ENCODE data around the gene GCK. TPM values are rescaled to one million over a fixed set of nuclear protein-coding genes. Genes with fewer than 3 reads are reported as not detected.
A peak's percentile ranks its signal among the peaks of the same experiment; 100 is the strongest.

Gene GCK
- total and polyA plus RNA-seq, 2 of the 13 experiments (the other 11 are each of a cell fraction or from before 2014, with no cell fraction given), result not detected

- Histone ChIP-seq H2AFZ (ENCODE audit: low read length) (no peak overlapping the region), H3K4me2 (ENCODE audit: low read depth, low read length) (no peak overlapping the region), H3K9me3 (ENCODE audit: low read length) (no peaks in the 10 kb centered on the region), H3K36me3 (replicated peaks in 1 of 2; ENCODE audit: control insufficient read depth in 1 of 2, insufficient read depth in 2 of 2, low read length in 2 of 2) (peaks cover 15 to 26% of the 10 kb centered on the region in 2 experiments; a peak in 4 of 5 replicates), H3K4me3 (replicated peaks in 1 of 3; ENCODE audit: insufficient read depth in 1 of 3, low read depth in 2 of 3, low read length in 3 of 3) (no peak overlapping the region), H3K9ac (ENCODE audit: insufficient read depth, low read depth, low read length) (no peak overlapping the region), H3K27me3 (ENCODE audit: control insufficient read depth in 1 of 2, insufficient read depth in 2 of 2, low read length in 2 of 2) (peaks cover 1 to 11% of the 10 kb centered on the region in 2 experiments; a peak in 2 of 5 replicates), H3K79me2 (ENCODE audit: insufficient read depth, low read length) (no peaks in the 10 kb centered on the region), H3K4me1 (ENCODE audit: insufficient read depth, low read length) (no peaks in the 10 kb centered on the region), H4K20me1 (ENCODE audit: insufficient read depth, low read length) (no peaks in the 10 kb centered on the region), H3K27ac (ENCODE audit: extremely low read length, insufficient read depth, low read length) (no peak overlapping the region)
- in situ Hi-C loops (cut with HindIII; ENCODE audit: extremely low pct_ligation_motif_present, low pct_unique_long_range_greater_than_20kb) (no loop called here), intact Hi-C loops (cut with micrococcal nuclease; ENCODE audit: unreplicated experiment) (no loop called here)
- TF ChIP-seq RFX3 (CRISPR knock-in tag; IDR thresholded peaks at IDR 0.05) (no peak), AGO2 (optimal IDR thresholded peaks at IDR 0.05; ENCODE audit: low read depth, low read length) (peak; percentile 3), ZNF549 (CRISPR knock-in tag; IDR thresholded peaks at IDR 0.05) (no peak), ZBTB33 (CRISPR knock-in tag; IDR thresholded peaks at IDR 0.05) (peak; percentile 86; the same call in 1 of the 2 replicates), POLR2G (IDR thresholded peaks at IDR 0.05; ENCODE audit: low read depth, low read length) (0 out of 2 replicates have a peak, but pooled peaks have one; percentile 7), KDM3A (CRISPR knock-in tag; IDR thresholded peaks at IDR 0.05; ENCODE audit: low read depth) (no peak), E2F1 (CRISPR knock-in tag; IDR thresholded peaks at IDR 0.05) (no peak), ZNF383 (CRISPR knock-in tag; IDR thresholded peaks at IDR 0.05; ENCODE audit: borderline replicate concordance) (no peak), ZNF17 (CRISPR knock-in tag; IDR thresholded peaks at IDR 0.05) (no peak), MED8 (CRISPR knock-in tag; IDR thresholded peaks at IDR 0.05; ENCODE audit: insufficient replicate concordance) (no peak), JUNB (CRISPR knock-in tag; IDR thresholded peaks at IDR 0.05; ENCODE audit: borderline replicate concordance) (no peak), SSRP1 (CRISPR knock-in tag; IDR thresholded peaks at IDR 0.05) (no peak), FOXA3 (CRISPR knock-in tag; IDR thresholded peaks at IDR 0.05) (no peak), ZNF563 (CRISPR knock-in tag; IDR thresholded peaks at IDR 0.05) (no peak), ZNF24 (IDR thresholded peaks at IDR 0.05) (no peak), ZNF552 (CRISPR knock-in tag; IDR thresholded peaks at IDR 0.05; ENCODE audit: borderline replicate concordance) (no peak), GPBP1L1 (CRISPR knock-in tag; IDR thresholded peaks at IDR 0.05) (no peak), ZNF800 (CRISPR knock-in tag; IDR thresholded peaks at IDR 0.05) (no peak)
- CTCF ChIA-PET (ENCODE audit: low intra/inter-chr PET ratio, low total read pairs), result no interaction called here
- DNase-seq (ENCODE audit: low spot score) (no peak), ATAC-seq (no peak), FAIRE-seq (no peak)
- no TSS peak for BruUV-seq (replicated peaks)
- 96% methylated on average over 19 of the region's 34 CpGs for WGBS (ENCODE audit: low lambda C conversion rate)
- POLR2A ChIA-PET, result no interaction called here
Observed at GRCh38 chr7:44112997-44113763, 76.1 kb downstream of the GCK start.

Data from HepG2 (cell line).